Endothelial cell of umbilical vein (primary cell): ENCODE measurements around the gene C1orf53. TPM values are rescaled to one million over a fixed set of nuclear protein-coding genes. Genes with fewer than 3 reads are reported as not detected.

Experiments
- BruUV-seq: library from RNA; stranded (reverse); fragments of 400-500 nt; replicated peaks from 2 replicates; lab custom pipeline; 2021; lab: Mats Ljungman, UMichigan
- CTCF ChIA-PET: fragments of 300-600, 350-600 bp; sonication (Branson Sonifier 250); formaldehyde crosslinking; loops from one replicate; lab custom pipeline; 2021; ENCODE audit warnings: antibody characterized with exemption, inconsistent platforms; lab: Charles Lee
- POLR2A ChIA-PET: fragments of 300-600, 350-600 bp; sonication (Branson Sonifier 250); formaldehyde crosslinking; loops from one replicate; lab custom pipeline; 2021; ENCODE audit warnings: antibody characterized with exemption, inconsistent platforms; lab: Charles Lee
- DNase-seq: peaks from one replicate; pipeline ENCODE4 v3.0.0-alpha.2; 2011; ENCODE audit warnings: low read depth, low spot score
- FAIRE-seq: peaks from 2 replicates; lab custom pipeline; 2011; peaks lifted over from hg19 to GRCh38; lab: Jason Lieb, UNC
- H2AFZ ChIP-seq: 2 replicates; pipeline ENCODE4 v1.6.0; 2012; ENCODE audit warnings: low read depth, low read length, control low read depth, inconsistent platforms
- H3K27ac ChIP-seq: 2 replicates; pipeline ENCODE4 v1.5.1; 2011; ENCODE audit warnings: low read depth, mild to moderate bottlenecking, control low read depth, low read length, moderate library complexity; ENCODE audit not compliant: insufficient read depth
- H3K27me3 ChIP-seq, 2 experiments: 2 replicates each; pipeline versions ENCODE4 v1.6.0 to v1.6.1; 2011; ENCODE audit warnings: low read length in 2 of 2, mixed read lengths in 1 of 2; ENCODE audit not compliant: control insufficient read depth in 2 of 2, insufficient read depth in 2 of 2
- H3K36me3 ChIP-seq, 2 experiments: 2 replicates in 1 of 2; 3 replicates in 1 of 2; pipeline ENCODE4 v1.5.1; 2011; ENCODE audit warnings: low read length in 2 of 2, mild to moderate bottlenecking in 1 of 2, moderate library complexity in 1 of 2; ENCODE audit not compliant: control insufficient read depth in 2 of 2, insufficient read depth in 2 of 2; ENCODE audit errors: extremely low read depth in 1 of 2
- H3K4me1 ChIP-seq: 3 replicates; pipeline ENCODE4 v1.5.1; 2011; ENCODE audit warnings: mild to moderate bottlenecking, low read length; ENCODE audit not compliant: control insufficient read depth, insufficient read depth; ENCODE audit errors: extremely low read depth
- H3K4me2 ChIP-seq: 2 replicates; pipeline ENCODE4 v1.6.1; 2011; ENCODE audit warnings: low read length, control low read depth, mixed read lengths; ENCODE audit not compliant: insufficient read depth
- H3K4me3 ChIP-seq, 3 experiments: fragments of 200-600 bp in 1 of 3; sonication (generic), shearing (Covaris generic) in 1 of 3; replicated peaks in 1 of 3; 2 replicates each; pipeline ENCODE4 v1.5.1; 2011 to 2016; ENCODE audit warnings: control low read depth in 3 of 3, low read length in 3 of 3, mild to moderate bottlenecking in 2 of 3, inconsistent platforms in 1 of 3, low read depth in 1 of 3, moderate library complexity in 1 of 3; ENCODE audit not compliant: insufficient read depth in 1 of 3
- H3K79me2 ChIP-seq: 2 replicates; pipeline ENCODE4 v1.6.0; 2012; ENCODE audit warnings: low read length, inconsistent platforms; ENCODE audit not compliant: control insufficient read depth, insufficient read depth
- H3K9ac ChIP-seq: replicated peaks from 2 replicates; pipeline ENCODE3; 2011; ENCODE audit warnings: low read length, control low read depth; ENCODE audit not compliant: insufficient read depth; ENCODE audit errors: extremely low read depth
- H3K9me1 ChIP-seq: replicated peaks from 3 replicates; pipeline ENCODE4 v1.6.0; 2011; ENCODE audit warnings: mild to moderate bottlenecking, low read length; ENCODE audit not compliant: control insufficient read depth, insufficient read depth; ENCODE audit errors: extremely low read depth
- H3K9me3 ChIP-seq: replicated peaks from 2 replicates; pipeline ENCODE4 v1.5.1; 2012; ENCODE audit warnings: low read length, inconsistent platforms; ENCODE audit not compliant: control insufficient read depth, insufficient read depth
- H4K20me1 ChIP-seq: replicated peaks from 2 replicates; pipeline ENCODE3; 2011; ENCODE audit warnings: mild to moderate bottlenecking, low read length; ENCODE audit not compliant: control insufficient read depth, insufficient read depth; ENCODE audit errors: extremely low read depth
- EZH2 ChIP-seq: IDR thresholded peaks from 2 replicates; pipeline ENCODE4 v1.6.1; 2012; ENCODE audit warnings: borderline replicate concordance, low read depth, mild to moderate bottlenecking, moderate library complexity, low read length, inconsistent platforms; ENCODE audit not compliant: severe bottlenecking
- FOS ChIP-seq: IDR thresholded peaks from 2 replicates; pipeline ENCODE4 v1.6.1; 2011; ENCODE audit warnings: mild to moderate bottlenecking, low read length, moderate library complexity, borderline replicate concordance; ENCODE audit not compliant: insufficient read depth
- GATA2 ChIP-seq: IDR thresholded peaks from 2 replicates; pipeline ENCODE4 v1.7.0; 2011; ENCODE audit warnings: low read depth, mild to moderate bottlenecking, moderate library complexity, mixed read lengths, low read length; ENCODE audit not compliant: insufficient read length, insufficient read depth
- JUN ChIP-seq: IDR thresholded peaks from 2 replicates; pipeline ENCODE4 v1.6.1; 2011; ENCODE audit warnings: borderline replicate concordance, low read depth; ENCODE audit not compliant: insufficient read length, insufficient read depth
- MYC ChIP-seq: IDR thresholded peaks from one replicate; pipeline ENCODE4 v1.6.1; 2011; ENCODE audit warnings: mild to moderate bottlenecking, low read depth, low read length
- POLR2A ChIP-seq: IDR thresholded peaks from 2 replicates; pipeline ENCODE4 v1.6.1; 2012; ENCODE audit warnings: low read depth, mild to moderate bottlenecking, control low read depth, low read length
- POLR2AphosphoS5 ChIP-seq: IDR thresholded peaks from 2 replicates; pipeline ENCODE4 v1.6.1; 2012; ENCODE audit warnings: low read depth, mild to moderate bottlenecking, control low read depth, low read length, moderate library complexity; ENCODE audit not compliant: insufficient read depth
- dilution Hi-C: fragments of 300-500 bp; cut with MboI; formaldehyde crosslinking; loops from one replicate; pipeline ENCODE4 v1.15.0; 2019; ENCODE audit warnings: low sequenced_read_pairs; ENCODE audit not compliant: extremely low pct_ligation_motif_present
- intact Hi-C: fragments of 100-400 bp; cut with micrococcal nuclease; formaldehyde crosslinking; loops from one replicate; pipeline ENCODE4 v1.10.0; 2022
- polyA plus RNA-seq, 4 experiments: library from polyadenylated mRNA; depleted of rRNA in 3 of 4; stranded (reverse) in 3 of 4; unstranded in 1 of 4; fragments of >200 nt; gene quantifications; 2 replicates each; pipeline versions ENCODE4 v1.2.1 to v1.2.3, GENCODE V29; 2011 to 2012; ENCODE audit warnings: missing spikeins in 1 of 4
- total RNA-seq: library from RNA; stranded (reverse); gene quantifications from 2 replicates; pipeline ENCODE4 v1.2.3, GENCODE V29; 2021
- TF ChIP-seq, protein P1 (sequence below): IDR thresholded peaks from 2 replicates; pipeline ENCODE4 v1.6.1; 2011; ENCODE audit not compliant: insufficient read depth, insufficient read length
- TF ChIP-seq, protein P2 (sequence below), 2 donors: IDR thresholded peaks; 1 replicate in 1 of 2; 2 replicates in 1 of 2; pipeline ENCODE4 v1.5.1; 2011; ENCODE audit warnings: low read length in 2 of 2, mild to moderate bottlenecking in 2 of 2, moderate library complexity in 2 of 2, control low read depth in 1 of 2, inconsistent platforms in 1 of 2, low read depth in 1 of 2; ENCODE audit not compliant: insufficient read depth in 1 of 2; ENCODE audit errors: extremely low read depth in 1 of 2

Gene C1orf53
- total and polyA plus RNA-seq, 2 donors (not counting 3 experiments of a cell fraction or from before 2014, with no cell fraction given): 3.5 to 6.5 TPM

DNA sequence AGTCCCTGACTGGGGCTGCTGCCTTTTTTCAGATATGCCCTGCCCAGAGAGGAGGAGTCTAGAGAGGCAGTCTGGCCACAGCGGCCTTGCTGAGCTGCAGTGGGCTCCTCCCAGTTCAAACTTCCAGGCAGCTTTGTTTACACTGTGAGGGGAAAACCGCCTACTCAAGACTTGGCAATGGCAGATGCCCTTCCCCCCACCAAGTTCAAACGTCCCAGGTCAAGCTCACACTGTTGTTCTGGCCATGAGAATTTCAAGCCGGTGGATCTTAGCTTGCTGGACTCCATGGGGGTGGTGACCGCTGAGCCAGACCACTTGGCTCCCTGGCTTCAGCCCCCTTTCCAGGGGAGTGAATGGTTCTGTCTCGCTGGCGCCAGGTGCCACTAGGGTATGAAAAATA, 18.3 kb upstream of the C1orf53 start:
- dilution Hi-C loops (no loop called here), intact Hi-C loops (no loop called here)
- POLR2A ChIA-PET: no interaction called here
- Histone ChIP-seq H3K9me1 (no peaks in the 10 kb centered on the region), H3K4me3 (no peak overlapping the region), H3K27me3 (no peaks in the 10 kb centered on the region), H3K4me1 (no peaks in the 10 kb centered on the region), H3K9me3 (no peaks in the 10 kb centered on the region), H3K9ac (no peak overlapping the region), H3K79me2 (no peaks in the 10 kb centered on the region), H3K27ac (no peak overlapping the region), H2AFZ (no peak overlapping the region), H3K4me2 (no peak overlapping the region), H4K20me1 (no peaks in the 10 kb centered on the region), H3K36me3 (no peaks in the 10 kb centered on the region)
- CTCF ChIA-PET: interaction anchor here (1.4 to 2.1 kb wide), 2 partner anchors 15 to 265 kb away, joined by 3 to 9 read pairs; no protein-coding TSS in a partner anchor
- BruUV-seq: no TSS peak
- DNase-seq (no peak), FAIRE-seq (no peak)
- TF ChIP-seq MYC (no peak), FOS (no peak), EZH2 (no peak), POLR2AphosphoS5 (no peak), POLR2A (no peak), JUN (no peak), GATA2 (no peak)
- TF ChIP-seq, protein P1, sequence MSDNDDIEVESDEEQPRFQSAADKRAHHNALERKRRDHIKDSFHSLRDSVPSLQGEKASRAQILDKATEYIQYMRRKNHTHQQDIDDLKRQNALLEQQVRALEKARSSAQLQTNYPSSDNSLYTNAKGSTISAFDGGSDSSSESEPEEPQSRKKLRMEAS: no peak
- TF ChIP-seq, protein P2, sequence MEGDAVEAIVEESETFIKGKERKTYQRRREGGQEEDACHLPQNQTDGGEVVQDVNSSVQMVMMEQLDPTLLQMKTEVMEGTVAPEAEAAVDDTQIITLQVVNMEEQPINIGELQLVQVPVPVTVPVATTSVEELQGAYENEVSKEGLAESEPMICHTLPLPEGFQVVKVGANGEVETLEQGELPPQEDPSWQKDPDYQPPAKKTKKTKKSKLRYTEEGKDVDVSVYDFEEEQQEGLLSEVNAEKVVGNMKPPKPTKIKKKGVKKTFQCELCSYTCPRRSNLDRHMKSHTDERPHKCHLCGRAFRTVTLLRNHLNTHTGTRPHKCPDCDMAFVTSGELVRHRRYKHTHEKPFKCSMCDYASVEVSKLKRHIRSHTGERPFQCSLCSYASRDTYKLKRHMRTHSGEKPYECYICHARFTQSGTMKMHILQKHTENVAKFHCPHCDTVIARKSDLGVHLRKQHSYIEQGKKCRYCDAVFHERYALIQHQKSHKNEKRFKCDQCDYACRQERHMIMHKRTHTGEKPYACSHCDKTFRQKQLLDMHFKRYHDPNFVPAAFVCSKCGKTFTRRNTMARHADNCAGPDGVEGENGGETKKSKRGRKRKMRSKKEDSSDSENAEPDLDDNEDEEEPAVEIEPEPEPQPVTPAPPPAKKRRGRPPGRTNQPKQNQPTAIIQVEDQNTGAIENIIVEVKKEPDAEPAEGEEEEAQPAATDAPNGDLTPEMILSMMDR (IDR thresholded peaks at IDR 0.05; ENCODE audit: extremely low read depth in 1 of 2, insufficient read depth in 1 of 2, low read depth in 1 of 2, low read length in 2 of 2): no peak
